WTC11 (cell line): ENCODE measurements around the gene SCIMP. TPM values are rescaled to one million over a fixed set of nuclear protein-coding genes. Genes with fewer than 3 reads are reported as not detected.
A peak's percentile ranks its signal among the peaks of the same experiment; 100 is the strongest.

Experiments used
- ATAC-seq: fragments of 200-7000 bp; cut with Tn5 transposase; 2 replicates; pipeline ENCODE4 v1.10.0; 2021; ENCODE audit warnings: mild to moderate bottlenecking, moderate library complexity
- CTCF ChIA-PET: fragments of 300-600 bp; sonication (Branson Sonifier 250); formaldehyde crosslinking; loops from one replicate; lab custom pipeline; 2021; ENCODE audit warnings: antibody characterized with exemption; lab: Charles Lee
- POLR2A ChIA-PET: fragments of 350-600 bp; sonication (Branson Sonifier 250); formaldehyde crosslinking; loops from one replicate; lab custom pipeline; 2021; ENCODE audit warnings: antibody characterized with exemption; lab: Charles Lee
- DNase-seq: peaks from one replicate; pipeline ENCODE4 v3.0.0; 2021; ENCODE audit warnings: low spot score
- H3K27ac Mint-ChIP-seq: 2 replicates; pipeline ENCODE4 v1.8.0; 2021; ENCODE audit warnings: mixed read lengths
- H3K27me3 Mint-ChIP-seq: 2 replicates; pipeline ENCODE4 v1.8.0; 2021; ENCODE audit warnings: low read depth, mild to moderate bottlenecking, moderate library complexity, mixed read lengths
- H3K36me3 Mint-ChIP-seq: 2 replicates; pipeline ENCODE4 v1.8.0; 2021; ENCODE audit warnings: mixed read lengths
- H3K4me1 Mint-ChIP-seq: 2 replicates; pipeline ENCODE4 v1.8.0; 2022; ENCODE audit warnings: mixed read lengths
- H3K4me3 Mint-ChIP-seq: 2 replicates; pipeline ENCODE4 v1.8.0; 2021; ENCODE audit warnings: mild to moderate bottlenecking, moderate library complexity, mixed read lengths
- H3K9me3 Mint-ChIP-seq: 2 replicates; pipeline ENCODE4 v1.8.0; 2021; ENCODE audit warnings: mixed read lengths
- ATF1 ChIP-seq: sonication (generic); formaldehyde crosslinking; IDR thresholded peaks from 2 replicates; pipeline ENCODE4 v1.8.1; 2023; ENCODE audit warnings: mild to moderate bottlenecking, moderate library complexity, missing genetic modification reagents
- CREB1 ChIP-seq: sonication (generic); formaldehyde crosslinking; IDR thresholded peaks from 2 replicates; pipeline ENCODE4 v1.8.0; 2023; ENCODE audit warnings: mild to moderate bottlenecking, missing genetic modification reagents
- EMX1 ChIP-seq: fragments of 250-450 bp; sonication (Bioruptor Pico); IDR thresholded peaks from 2 replicates; pipeline ENCODE4 v1.8.0; 2021; ENCODE audit warnings: mild to moderate bottlenecking
- ESRRA ChIP-seq: sonication (generic); formaldehyde crosslinking; IDR thresholded peaks from 2 replicates; pipeline ENCODE4 v1.8.1; 2022; ENCODE audit warnings: mild to moderate bottlenecking, missing genetic modification reagents, borderline replicate concordance
- IRF2 ChIP-seq: sonication (generic); formaldehyde crosslinking; IDR thresholded peaks from 2 replicates; pipeline ENCODE4 v1.8.0; 2022; ENCODE audit warnings: low read depth, missing genetic modification reagents, borderline replicate concordance
- RORB ChIP-seq: fragments of 250-450 bp; sonication (Bioruptor Pico); IDR thresholded peaks from 2 replicates; pipeline ENCODE4 v1.9.0; 2021; ENCODE audit warnings: mild to moderate bottlenecking
- ZNF416 ChIP-seq: fragments of 250-450 bp; sonication (Bioruptor Pico); IDR thresholded peaks from 2 replicates; pipeline ENCODE4 v1.9.0; 2021; ENCODE audit warnings: mild to moderate bottlenecking, inconsistent platforms
- total RNA-seq: library from RNA; stranded (reverse); gene quantifications from 3 replicates; pipeline ENCODE4 v1.2.3, GENCODE V29; 2021
- TF ChIP-seq, protein P1 (sequence below): sonication (generic); formaldehyde crosslinking; IDR thresholded peaks from 2 replicates; pipeline ENCODE4 v1.8.0; 2022; ENCODE audit warnings: mild to moderate bottlenecking, missing genetic modification reagents
- TF ChIP-seq, protein P2 (sequence below): sonication (generic); formaldehyde crosslinking; IDR thresholded peaks from 2 replicates; pipeline ENCODE4 v1.8.0; 2022; ENCODE audit warnings: missing genetic modification reagents
- TF ChIP-seq, protein P3 (sequence below): fragments of 250-450 bp; sonication (Bioruptor Pico); IDR thresholded peaks from 2 replicates; pipeline ENCODE4 v1.8.0; 2021; ENCODE audit warnings: mild to moderate bottlenecking
- TF ChIP-seq, protein P4 (sequence below): fragments of 250-450 bp; sonication (Bioruptor Pico); IDR thresholded peaks from 2 replicates; pipeline ENCODE4 v2.1.2; 2022; ENCODE audit warnings: mild to moderate bottlenecking, moderate library complexity
- TF ChIP-seq, protein P5 (sequence below): sonication (generic); formaldehyde crosslinking; IDR thresholded peaks from 2 replicates; pipeline ENCODE4 v1.8.1; 2023; ENCODE audit warnings: mild to moderate bottlenecking, missing genetic modification reagents
- TF ChIP-seq, protein P6 (sequence below): fragments of 250-450 bp; sonication (Bioruptor Pico); IDR thresholded peaks from 2 replicates; pipeline ENCODE4 v1.9.0; 2021; ENCODE audit warnings: mild to moderate bottlenecking, borderline replicate concordance

Gene SCIMP
- total RNA-seq, 1 experiment from 2014 or later = not detected

DNA sequence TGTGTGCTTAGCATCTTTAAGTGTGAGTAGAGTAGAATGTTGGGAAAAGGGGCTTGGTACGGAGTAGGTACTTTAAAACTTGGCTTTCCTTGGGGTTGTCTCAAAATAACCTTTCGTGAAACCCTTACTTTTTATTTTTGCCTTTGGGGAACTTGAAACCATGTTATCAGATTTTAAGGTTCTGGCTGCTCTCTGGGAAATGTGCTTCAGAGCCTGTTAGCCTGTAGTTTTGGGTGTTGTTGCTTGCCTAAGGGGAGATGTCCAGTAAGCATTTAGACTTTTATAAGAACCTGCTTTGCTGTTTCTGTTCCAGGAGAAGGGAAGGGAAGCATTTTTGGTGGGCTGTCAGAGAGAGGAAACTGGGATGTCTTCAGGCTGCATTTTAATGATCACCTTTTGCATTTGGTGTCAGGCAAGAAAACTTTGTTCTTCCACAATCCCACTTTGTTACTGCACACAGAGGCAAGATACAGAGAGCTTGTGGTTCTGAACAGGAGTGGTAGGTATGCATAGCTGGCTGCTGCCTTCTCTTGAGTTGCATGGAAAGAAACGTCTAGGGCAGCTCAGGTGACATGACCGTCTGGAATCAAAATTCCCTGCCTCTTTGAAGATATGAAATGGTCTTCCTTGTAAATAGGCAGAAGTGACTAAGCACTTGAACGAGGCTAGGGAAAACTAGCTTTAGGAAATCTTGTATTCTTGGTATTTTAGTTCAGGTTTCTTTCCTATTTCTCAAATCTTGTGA is 49.1 kb upstream of the SCIMP start:
- CTCF ChIA-PET = interaction anchor here (1.1 to 1.6 kb wide), 2 partner anchors 23 to 156 kb away, joined by 3 to 10 read pairs; partner anchors contain the start of gene C1QBP
- TF ChIP-seq, protein P1, sequence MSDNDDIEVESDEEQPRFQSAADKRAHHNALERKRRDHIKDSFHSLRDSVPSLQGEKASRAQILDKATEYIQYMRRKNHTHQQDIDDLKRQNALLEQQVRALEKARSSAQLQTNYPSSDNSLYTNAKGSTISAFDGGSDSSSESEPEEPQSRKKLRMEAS = no peak
- no peak for TF ChIP-seq IRF2 (CRISPR knock-in tag)
- TF ChIP-seq, protein P2, sequence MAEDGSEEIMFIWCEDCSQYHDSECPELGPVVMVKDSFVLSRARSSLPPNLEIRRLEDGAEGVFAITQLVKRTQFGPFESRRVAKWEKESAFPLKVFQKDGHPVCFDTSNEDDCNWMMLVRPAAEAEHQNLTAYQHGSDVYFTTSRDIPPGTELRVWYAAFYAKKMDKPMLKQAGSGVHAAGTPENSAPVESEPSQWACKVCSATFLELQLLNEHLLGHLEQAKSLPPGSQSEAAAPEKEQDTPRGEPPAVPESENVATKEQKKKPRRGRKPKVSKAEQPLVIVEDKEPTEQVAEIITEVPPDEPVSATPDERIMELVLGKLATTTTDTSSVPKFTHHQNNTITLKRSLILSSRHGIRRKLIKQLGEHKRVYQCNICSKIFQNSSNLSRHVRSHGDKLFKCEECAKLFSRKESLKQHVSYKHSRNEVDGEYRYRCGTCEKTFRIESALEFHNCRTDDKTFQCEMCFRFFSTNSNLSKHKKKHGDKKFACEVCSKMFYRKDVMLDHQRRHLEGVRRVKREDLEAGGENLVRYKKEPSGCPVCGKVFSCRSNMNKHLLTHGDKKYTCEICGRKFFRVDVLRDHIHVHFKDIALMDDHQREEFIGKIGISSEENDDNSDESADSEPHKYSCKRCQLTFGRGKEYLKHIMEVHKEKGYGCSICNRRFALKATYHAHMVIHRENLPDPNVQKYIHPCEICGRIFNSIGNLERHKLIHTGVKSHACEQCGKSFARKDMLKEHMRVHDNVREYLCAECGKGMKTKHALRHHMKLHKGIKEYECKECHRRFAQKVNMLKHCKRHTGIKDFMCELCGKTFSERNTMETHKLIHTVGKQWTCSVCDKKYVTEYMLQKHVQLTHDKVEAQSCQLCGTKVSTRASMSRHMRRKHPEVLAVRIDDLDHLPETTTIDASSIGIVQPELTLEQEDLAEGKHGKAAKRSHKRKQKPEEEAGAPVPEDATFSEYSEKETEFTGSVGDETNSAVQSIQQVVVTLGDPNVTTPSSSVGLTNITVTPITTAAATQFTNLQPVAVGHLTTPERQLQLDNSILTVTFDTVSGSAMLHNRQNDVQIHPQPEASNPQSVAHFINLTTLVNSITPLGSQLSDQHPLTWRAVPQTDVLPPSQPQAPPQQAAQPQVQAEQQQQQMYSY (CRISPR knock-in tag) = no peak

DNA sequence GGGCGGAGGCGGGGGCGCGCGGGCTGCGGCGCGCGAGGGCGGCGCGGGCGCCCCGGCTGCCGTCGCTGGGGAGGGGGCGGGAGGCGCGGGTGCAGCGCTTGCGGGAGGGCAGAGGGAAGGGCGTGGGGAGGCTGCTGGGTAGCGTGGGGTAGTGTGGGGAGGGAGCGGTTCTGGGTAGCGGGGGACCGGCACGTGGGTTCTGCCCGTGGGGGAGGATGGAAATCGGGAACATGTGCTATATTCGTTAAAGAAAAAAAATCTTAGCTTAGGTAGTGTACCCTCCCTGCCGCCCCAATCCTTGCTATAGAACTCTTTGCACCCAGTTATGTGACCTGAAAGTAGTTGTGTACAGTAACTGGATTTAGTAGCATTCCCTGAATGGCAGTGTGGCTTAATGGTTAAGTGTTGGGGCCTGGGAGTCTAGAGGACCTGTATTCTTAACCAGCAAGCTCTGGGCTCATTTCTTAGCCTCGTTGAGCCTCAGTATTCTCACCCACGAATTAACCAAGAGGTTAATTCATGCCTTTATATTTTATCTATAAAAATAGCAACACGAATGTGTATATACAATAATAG is 48.1 kb upstream of the SCIMP start:
- no peaks in the 10 kb centered on the region; the same call in 1 of the 2 replicates for H3K36me3 Mint-ChIP-seq
- H3K9me3 Mint-ChIP-seq = no peaks in the 10 kb centered on the region
- H3K4me1 Mint-ChIP-seq = peaks cover 38% of the 10 kb centered on the region
- peak overlapping the region; percentile 81 for H3K4me3 Mint-ChIP-seq
- no peak for TF ChIP-seq ATF1 (CRISPR knock-in tag)
- TF ChIP-seq RORB (CRISPR knock-in tag) = no peak
- no peak for TF ChIP-seq ZNF416
- no peak for TF ChIP-seq CREB1 (CRISPR knock-in tag)
- no peak for TF ChIP-seq EMX1 (CRISPR knock-in tag)
- H3K27ac Mint-ChIP-seq = no peak overlapping the region
- H3K27me3 Mint-ChIP-seq = peaks cover 5% of the 10 kb centered on the region; the same call in 1 of the 2 replicates
- DNase-seq = peak; percentile 16
- ATAC-seq = no peak; the same call in 1 of the 2 replicates
- CTCF ChIA-PET = interaction anchor here (0.8 kb wide), 1 partner anchor 156 kb away, joined by 4 read pairs; the partner anchor contains the start of gene C1QBP
- POLR2A ChIA-PET = no interaction called here

More for the DNA sequence above, 49.1 kb upstream of the SCIMP start:
- Mint-ChIP-seq H3K9me3 (no peaks in the 10 kb centered on the region), H3K4me3 (peak overlapping the region; percentile 81), H3K4me1 (peaks cover 46% of the 10 kb centered on the region), H3K27me3 (peaks cover 5% of the 10 kb centered on the region; the same call in 1 of the 2 replicates), H3K27ac (peak overlapping the region; percentile 76), H3K36me3 (no peaks in the 10 kb centered on the region; the same call in 1 of the 2 replicates)
- POLR2A ChIA-PET = no interaction called here
- DNase-seq (no peak), ATAC-seq (no peak)

DNA sequence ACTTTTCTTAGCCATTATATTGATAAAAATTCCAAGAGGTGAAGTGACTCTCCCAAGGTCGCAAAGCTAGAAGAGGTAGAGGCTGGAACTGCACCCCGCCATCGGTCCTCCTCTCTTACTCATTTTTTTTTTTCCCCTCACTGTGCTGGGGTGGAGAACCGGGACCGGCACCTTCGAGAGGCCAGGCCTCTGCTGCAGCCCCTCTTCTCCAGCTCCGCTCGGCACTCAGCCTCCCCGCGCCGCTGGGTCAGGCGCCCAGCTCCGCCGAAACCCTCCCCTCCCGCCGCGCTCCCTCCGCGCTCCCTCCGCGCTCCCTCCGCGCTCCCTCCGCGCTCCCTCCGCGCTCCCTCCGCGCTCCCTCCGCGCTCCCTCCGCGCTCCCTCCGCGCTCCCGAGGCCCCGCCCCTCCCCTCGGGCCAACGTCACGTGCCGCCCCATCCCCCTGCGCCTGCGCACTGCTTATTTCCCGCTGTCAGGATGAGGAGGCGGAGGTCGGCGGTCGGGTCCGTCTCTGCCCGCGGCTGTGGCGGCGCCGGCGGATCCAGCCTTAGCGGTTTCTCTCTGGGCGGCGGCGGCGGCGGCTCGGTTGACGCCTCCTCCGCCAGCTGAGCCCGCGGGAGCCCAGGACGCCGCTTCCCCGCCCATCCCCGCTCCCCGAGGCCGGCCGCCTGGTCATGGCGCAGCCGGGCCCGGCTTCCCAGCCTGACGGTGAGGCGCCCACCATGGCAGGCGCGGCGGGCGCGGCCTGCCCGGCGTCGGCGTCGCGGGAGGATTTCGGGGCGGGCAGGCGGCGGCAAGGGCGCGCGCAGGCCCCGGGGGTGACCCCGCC is 47.4 kb upstream of the SCIMP start, which contains the start of gene RABEP1:
TSS of gene RABEP1 (plus strand) at position 471 of the 828 bp plus-strand sequence. CDS start at position 674, 203 bp downstream.
- ChIA-PET POLR2A (interaction anchor here (0.7 kb wide), 1 partner anchor 181 kb away, joined by 3 read pairs; no protein-coding TSS in a partner anchor), CTCF (interaction anchor here (0.6 to 0.8 kb wide), 3 partner anchors 44 to 157 kb away, joined by 3 to 4 read pairs (median 3); partner anchors contain the start of gene C1QBP)
- Mint-ChIP-seq H3K4me3 (peak within 1 kb of the TSS; percentile 81), H3K27ac (peak within 1 kb of the TSS; percentile 23; the same call in 1 of the 2 replicates), H3K4me1 (peaks cover 36% of the 10 kb centered on the region), H3K9me3 (no peaks in the 10 kb centered on the region), H3K36me3 (no peaks in the 10 kb centered on the region; the same call in 1 of the 2 replicates), H3K27me3 (peaks cover 5% of the 10 kb centered on the region; the same call in 1 of the 2 replicates)
- DNase-seq = peak; percentile 91
- peak; percentile 77 for ATAC-seq
- TF ChIP-seq, protein P3, sequence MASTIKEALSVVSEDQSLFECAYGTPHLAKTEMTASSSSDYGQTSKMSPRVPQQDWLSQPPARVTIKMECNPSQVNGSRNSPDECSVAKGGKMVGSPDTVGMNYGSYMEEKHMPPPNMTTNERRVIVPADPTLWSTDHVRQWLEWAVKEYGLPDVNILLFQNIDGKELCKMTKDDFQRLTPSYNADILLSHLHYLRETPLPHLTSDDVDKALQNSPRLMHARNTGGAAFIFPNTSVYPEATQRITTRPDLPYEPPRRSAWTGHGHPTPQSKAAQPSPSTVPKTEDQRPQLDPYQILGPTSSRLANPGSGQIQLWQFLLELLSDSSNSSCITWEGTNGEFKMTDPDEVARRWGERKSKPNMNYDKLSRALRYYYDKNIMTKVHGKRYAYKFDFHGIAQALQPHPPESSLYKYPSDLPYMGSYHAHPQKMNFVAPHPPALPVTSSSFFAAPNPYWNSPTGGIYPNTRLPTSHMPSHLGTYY = no peak
- TF ChIP-seq, protein P4, sequence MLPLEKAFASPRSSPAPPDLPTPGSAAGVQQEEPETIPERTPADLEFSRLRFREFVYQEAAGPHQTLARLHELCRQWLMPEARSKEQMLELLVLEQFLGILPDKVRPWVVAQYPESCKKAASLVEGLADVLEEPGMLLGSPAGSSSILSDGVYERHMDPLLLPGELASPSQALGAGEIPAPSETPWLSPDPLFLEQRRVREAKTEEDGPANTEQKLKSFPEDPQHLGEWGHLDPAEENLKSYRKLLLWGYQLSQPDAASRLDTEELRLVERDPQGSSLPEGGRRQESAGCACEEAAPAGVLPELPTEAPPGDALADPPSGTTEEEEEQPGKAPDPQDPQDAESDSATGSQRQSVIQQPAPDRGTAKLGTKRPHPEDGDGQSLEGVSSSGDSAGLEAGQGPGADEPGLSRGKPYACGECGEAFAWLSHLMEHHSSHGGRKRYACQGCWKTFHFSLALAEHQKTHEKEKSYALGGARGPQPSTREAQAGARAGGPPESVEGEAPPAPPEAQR = no peak
- no peak for TF ChIP-seq ESRRA (CRISPR knock-in tag)
- no peak for TF ChIP-seq IRF2 (CRISPR knock-in tag)
- TF ChIP-seq, protein P5, sequence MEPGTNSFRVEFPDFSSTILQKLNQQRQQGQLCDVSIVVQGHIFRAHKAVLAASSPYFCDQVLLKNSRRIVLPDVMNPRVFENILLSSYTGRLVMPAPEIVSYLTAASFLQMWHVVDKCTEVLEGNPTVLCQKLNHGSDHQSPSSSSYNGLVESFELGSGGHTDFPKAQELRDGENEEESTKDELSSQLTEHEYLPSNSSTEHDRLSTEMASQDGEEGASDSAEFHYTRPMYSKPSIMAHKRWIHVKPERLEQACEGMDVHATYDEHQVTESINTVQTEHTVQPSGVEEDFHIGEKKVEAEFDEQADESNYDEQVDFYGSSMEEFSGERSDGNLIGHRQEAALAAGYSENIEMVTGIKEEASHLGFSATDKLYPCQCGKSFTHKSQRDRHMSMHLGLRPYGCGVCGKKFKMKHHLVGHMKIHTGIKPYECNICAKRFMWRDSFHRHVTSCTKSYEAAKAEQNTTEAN (CRISPR knock-in tag) = no peak
- TF ChIP-seq RORB (CRISPR knock-in tag) = no peak
- TF ChIP-seq, protein P6, sequence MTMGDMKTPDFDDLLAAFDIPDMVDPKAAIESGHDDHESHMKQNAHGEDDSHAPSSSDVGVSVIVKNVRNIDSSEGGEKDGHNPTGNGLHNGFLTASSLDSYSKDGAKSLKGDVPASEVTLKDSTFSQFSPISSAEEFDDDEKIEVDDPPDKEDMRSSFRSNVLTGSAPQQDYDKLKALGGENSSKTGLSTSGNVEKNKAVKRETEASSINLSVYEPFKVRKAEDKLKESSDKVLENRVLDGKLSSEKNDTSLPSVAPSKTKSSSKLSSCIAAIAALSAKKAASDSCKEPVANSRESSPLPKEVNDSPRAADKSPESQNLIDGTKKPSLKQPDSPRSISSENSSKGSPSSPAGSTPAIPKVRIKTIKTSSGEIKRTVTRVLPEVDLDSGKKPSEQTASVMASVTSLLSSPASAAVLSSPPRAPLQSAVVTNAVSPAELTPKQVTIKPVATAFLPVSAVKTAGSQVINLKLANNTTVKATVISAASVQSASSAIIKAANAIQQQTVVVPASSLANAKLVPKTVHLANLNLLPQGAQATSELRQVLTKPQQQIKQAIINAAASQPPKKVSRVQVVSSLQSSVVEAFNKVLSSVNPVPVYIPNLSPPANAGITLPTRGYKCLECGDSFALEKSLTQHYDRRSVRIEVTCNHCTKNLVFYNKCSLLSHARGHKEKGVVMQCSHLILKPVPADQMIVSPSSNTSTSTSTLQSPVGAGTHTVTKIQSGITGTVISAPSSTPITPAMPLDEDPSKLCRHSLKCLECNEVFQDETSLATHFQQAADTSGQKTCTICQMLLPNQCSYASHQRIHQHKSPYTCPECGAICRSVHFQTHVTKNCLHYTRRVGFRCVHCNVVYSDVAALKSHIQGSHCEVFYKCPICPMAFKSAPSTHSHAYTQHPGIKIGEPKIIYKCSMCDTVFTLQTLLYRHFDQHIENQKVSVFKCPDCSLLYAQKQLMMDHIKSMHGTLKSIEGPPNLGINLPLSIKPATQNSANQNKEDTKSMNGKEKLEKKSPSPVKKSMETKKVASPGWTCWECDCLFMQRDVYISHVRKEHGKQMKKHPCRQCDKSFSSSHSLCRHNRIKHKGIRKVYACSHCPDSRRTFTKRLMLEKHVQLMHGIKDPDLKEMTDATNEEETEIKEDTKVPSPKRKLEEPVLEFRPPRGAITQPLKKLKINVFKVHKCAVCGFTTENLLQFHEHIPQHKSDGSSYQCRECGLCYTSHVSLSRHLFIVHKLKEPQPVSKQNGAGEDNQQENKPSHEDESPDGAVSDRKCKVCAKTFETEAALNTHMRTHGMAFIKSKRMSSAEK (CRISPR knock-in tag) = no peak
